SU-DHL-6 (cell line): ENCODE measurements around the gene SRF.

ENCODE experiments used
- CTCF ChIP-seq: fragments of 200-600 bp; sonication (generic); IDR thresholded peaks from one replicate; pipeline ENCODE4 v1.5.1; 2017; ENCODE audit warnings: antibody characterized with exemption, mild to moderate bottlenecking, low read length, moderate library complexity; ENCODE audit not compliant: insufficient read depth, poor library complexity, severe bottlenecking
- EZH2phosphoT487 ChIP-seq: fragments of 200-600 bp; sonication (generic), shearing (Covaris generic); conservative IDR thresholded peaks from 2 replicates; pipeline ENCODE4 v1.6.1; 2018; ENCODE audit warnings: mild to moderate bottlenecking, antibody characterized with exemption, low read length, moderate library complexity, mixed read lengths

GRCh38 chr6:43207286-43207685 lies 36.2 kb downstream of the SRF start:
- TF ChIP-seq CTCF (no peak), EZH2phosphoT487 (no peak)
